ENCODE results near the gene ATXN3.

Gene ATXN3

DNA sequence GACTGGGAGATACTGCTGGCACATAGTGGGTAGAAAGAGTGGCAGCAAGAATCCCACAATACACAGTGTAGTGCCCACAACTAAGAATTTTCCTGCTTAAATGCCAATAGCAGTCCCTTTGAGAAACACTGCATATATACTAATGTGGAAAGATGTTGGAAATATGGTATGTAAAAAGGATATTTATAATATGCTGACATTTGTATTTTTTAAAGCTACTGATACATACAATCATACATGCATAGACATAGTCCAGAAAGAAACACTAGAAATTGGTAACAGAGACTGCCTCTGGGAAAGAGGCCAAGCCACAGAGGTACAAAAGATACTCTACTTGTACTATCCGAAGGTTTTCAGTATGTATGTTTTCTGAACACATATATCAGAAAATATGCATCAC, 96.8 kb downstream of the ATXN3 start:
- DNase-seq (ENCODE audit: low read depth), result no peak
- TF ChIP-seq CTCF (IDR thresholded peaks at IDR 0.05; ENCODE audit: low read length, missing control alignments), result no peak

More for the DNA sequence above, 96.8 kb downstream of the ATXN3 start:
- H3K4me3 ChIP-seq (replicated peaks; ENCODE audit: low read depth, low read length), result no peak overlapping the region

All from fibroblast of pulmonary artery (primary cell).